Muscle layer of duodenum (tissue), 2 donors: Measurements from ENCODE around the gene FAT3.

Source experiments
- H3K27ac ChIP-seq: one replicate; pipeline ENCODE4 v1.7.0; 2013; ENCODE audit warnings: mild to moderate bottlenecking, low read length
- H3K27me3 ChIP-seq: one replicate; pipeline ENCODE4 v1.7.0; 2013; ENCODE audit warnings: low read depth, mild to moderate bottlenecking, control low read depth, low read length
- H3K36me3 ChIP-seq, 2 donors: one replicate each; pipeline ENCODE4 v1.7.0; 2013; ENCODE audit warnings: low read length in 2 of 2, control low read depth in 1 of 2, mild to moderate bottlenecking in 1 of 2; ENCODE audit not compliant: insufficient read depth in 2 of 2, control insufficient read depth in 1 of 2
- H3K4me1 ChIP-seq, 2 donors: one replicate each; pipeline ENCODE4 v1.7.0; 2013; ENCODE audit warnings: low read length in 2 of 2, mild to moderate bottlenecking in 2 of 2, control low read depth in 1 of 2, moderate library complexity in 1 of 2; ENCODE audit not compliant: insufficient read depth in 2 of 2, control insufficient read depth in 1 of 2
- H3K4me3 ChIP-seq, 2 donors: one replicate each; pipeline ENCODE4 v1.7.0; 2013; ENCODE audit warnings: low read length in 2 of 2, low read depth in 1 of 2, mild to moderate bottlenecking in 1 of 2
- H3K9me3 ChIP-seq, 2 donors: one replicate each; pipeline ENCODE4 v1.7.0; 2013; ENCODE audit warnings: low read length in 2 of 2, control low read depth in 1 of 2, mild to moderate bottlenecking in 1 of 2; ENCODE audit not compliant: control insufficient read depth in 1 of 2
- donor health status: healthy.

Gene FAT3

DNA sequence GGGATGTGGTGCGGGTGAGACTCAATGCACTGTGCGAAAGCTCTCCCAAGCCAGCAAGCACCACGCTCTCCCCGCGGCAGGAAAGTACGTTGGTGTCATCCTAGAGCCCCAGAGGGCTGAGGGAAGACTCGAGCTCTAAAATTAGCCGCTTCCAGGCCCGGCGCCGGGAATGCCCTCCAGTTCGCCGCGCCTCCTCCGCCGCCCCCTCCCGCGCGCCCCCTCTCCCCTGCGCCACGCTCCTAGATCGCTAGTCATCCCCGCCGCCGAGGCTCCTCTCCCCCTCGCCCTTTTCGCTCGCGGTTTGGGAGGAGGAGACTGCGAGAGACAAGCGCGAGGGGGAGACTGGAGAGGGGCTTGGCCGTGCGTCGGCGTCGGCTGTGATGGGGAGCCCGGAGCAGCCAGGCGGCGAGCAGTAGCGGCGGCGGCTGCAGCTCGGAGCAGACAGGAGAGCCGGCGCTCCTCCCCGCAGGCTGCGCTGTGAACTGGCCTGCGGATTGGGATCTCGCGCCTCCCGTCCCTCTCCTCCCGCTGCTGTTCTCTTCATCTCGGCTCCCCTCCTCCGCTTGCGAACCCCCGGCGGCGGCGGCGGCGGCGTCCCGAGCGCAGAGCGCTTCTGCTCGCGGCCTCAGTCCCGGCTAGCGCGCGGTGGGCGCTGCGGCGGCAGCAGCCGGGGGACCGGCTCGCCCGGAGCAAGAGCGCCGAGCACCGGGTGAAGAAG lies at the start of gene FAT3:
TSS of gene FAT3 (plus strand) at position 412 of the 718 bp plus-strand sequence. CDS start 127,295 bp downstream, outside the sequence.
- H3K4me3 ChIP-seq: peak within 1 kb of the TSS; percentile 21 to 72
- no peaks in the 10 kb centered on the region for H3K9me3 ChIP-seq
- H3K4me1 ChIP-seq: peaks cover 0 to 38% of the 10 kb centered on the region in 2 donors
- peaks cover 38% of the 10 kb centered on the region for H3K27me3 ChIP-seq
- no peak within 1 kb of the TSS for H3K27ac ChIP-seq
- no peaks in the 10 kb centered on the region for H3K36me3 ChIP-seq

DNA sequence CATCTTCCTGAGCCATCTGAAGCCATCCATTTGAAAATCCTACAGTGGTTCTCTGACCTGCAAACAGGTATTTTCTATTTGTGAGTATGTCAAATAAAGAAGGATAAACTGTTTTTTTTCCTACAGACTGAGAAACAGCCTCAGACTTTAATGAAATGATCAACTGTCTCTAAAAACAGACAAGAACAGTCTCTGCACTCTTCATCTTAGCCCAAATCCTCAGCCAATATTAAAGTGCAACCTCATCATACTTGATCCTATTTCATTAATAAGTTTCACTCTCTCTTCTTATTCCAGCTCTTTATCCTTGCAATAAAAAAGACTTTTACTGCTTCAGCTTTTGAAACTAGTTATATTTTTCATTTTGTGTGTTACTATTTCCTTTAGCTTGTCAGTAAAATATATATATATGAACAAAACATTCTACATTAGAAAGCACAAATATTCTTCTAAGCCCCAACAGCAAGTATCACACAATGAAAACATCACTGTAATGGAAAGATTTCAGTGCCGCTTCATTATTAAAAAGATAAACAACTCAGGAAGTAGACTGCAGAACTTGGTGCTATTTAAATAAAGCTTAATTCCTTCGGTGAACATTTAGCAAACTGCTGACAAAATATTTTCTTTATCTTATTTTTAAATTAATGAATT lies 45.5 kb upstream of the FAT3 start:
- Histone ChIP-seq H3K27ac (no peak overlapping the region), H3K4me1 (no peaks in the 10 kb centered on the region), H3K27me3 (no peaks in the 10 kb centered on the region), H3K9me3 (no peaks in the 10 kb centered on the region), H3K4me3 (no peak overlapping the region), H3K36me3 (no peaks in the 10 kb centered on the region)

DNA sequence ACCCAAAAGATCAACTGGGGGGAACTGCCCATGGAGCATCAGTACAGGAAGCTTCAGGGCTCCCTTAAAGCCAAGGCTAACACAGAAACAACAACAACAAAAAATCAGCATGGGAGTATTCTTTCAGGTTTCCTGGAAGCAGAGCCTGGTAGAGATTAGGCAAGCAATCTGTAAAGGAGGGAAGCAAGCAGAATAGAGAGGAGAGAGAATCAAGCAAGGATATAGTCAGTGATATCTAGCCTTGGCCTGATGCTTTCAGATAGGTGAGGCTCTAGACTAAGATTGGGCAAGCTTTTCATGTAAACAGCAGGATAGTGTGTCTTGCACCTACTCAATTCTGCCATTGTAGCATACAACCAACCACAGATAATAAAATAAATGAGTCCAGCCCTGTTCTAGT lies 44.4 kb upstream of the FAT3 start:
- Histone ChIP-seq H3K36me3 (no peaks in the 10 kb centered on the region), H3K27me3 (no peaks in the 10 kb centered on the region), H3K4me3 (no peak overlapping the region), H3K27ac (no peak overlapping the region), H3K4me1 (no peaks in the 10 kb centered on the region), H3K9me3 (no peaks in the 10 kb centered on the region)

DNA sequence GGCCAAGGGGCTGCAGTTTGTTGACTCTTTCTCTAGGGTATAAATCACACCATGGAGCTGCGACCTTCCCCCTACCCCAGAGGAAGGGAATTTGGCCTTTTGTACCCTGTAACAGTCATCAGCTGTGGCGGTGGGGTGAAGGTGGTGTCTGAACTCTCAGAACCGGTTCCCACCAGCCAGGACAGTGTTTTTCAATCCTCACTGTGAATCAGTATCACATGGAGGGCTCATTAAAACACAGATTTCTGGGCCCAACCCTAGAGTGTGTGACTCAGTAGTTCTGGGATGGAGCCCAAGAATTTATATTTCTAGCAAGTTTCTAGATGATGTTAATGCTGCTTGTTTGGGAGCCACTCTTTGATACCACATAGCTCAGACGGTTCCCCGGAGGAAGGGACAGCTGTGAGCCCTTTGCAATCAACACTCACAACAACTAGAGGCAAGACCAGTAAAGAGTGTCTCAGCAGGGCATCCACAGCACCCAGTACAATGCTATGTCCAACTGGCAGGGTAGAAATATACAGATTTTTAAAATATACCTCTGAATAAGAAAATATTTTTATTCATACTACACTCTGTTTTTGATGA lies 43.9 kb upstream of the FAT3 start:
- H3K27ac ChIP-seq: no peak overlapping the region
- no peaks in the 10 kb centered on the region for H3K9me3 ChIP-seq
- no peaks in the 10 kb centered on the region for H3K36me3 ChIP-seq
- no peaks in the 10 kb centered on the region for H3K27me3 ChIP-seq
- no peak overlapping the region for H3K4me3 ChIP-seq
- H3K4me1 ChIP-seq: no peaks in the 10 kb centered on the region

DNA sequence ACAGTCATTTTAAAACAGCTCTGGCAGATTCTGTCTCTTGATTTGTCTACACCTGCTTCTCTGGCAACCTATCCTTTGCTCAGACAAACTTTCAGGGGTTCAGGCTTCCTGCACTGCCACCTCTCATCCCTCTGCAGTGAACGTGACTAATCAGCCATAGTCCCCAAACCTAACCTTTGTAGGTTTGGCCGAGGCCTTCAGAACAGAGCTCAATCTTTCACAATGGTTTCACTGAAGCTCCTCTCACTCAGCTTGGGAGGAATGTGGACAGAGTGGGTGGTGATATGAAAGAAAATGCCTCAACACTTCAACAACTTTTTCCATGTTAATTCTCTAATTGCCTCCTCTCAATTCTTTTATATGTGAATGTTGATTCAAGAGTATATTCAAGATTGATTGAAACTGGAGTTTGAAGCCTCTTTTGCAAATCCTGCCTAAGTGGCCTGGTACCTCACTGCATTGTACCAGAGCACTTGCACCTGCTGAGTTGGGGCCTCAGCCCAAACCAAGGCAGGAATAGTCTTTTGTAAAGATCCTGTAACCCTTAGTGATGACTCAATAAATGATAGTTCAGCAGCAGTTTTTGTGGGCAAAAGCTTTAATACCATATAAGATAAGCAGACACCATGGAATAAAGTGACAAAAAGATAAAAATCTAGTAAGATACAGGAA lies 33.9 kb upstream of the FAT3 start:
- H3K4me3 ChIP-seq: no peak overlapping the region
- H3K36me3 ChIP-seq: no peaks in the 10 kb centered on the region
- H3K27me3 ChIP-seq: no peaks in the 10 kb centered on the region
- H3K4me1 ChIP-seq: no peaks in the 10 kb centered on the region
- no peaks in the 10 kb centered on the region for H3K9me3 ChIP-seq
- no peak overlapping the region for H3K27ac ChIP-seq

DNA sequence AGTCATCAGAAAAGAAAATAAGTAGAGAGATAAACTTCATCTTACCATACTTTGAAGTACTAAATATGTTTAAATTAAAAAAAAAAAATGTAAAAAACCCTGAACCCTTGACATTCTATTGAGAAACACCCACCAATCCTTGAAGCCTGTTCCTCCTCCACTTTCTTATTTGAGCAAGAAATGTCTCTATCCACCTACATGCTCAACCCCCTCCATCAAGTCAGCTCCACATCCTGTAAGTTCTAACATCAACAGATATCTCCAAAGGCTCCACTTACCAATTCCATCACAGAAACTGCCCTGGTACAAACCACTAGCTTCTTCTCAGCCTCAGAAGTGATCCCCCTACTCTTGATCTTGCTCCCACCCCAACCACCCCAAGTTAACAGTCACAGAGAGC lies 32.5 kb upstream of the FAT3 start:
- Histone ChIP-seq H3K9me3 (no peaks in the 10 kb centered on the region), H3K27me3 (no peaks in the 10 kb centered on the region), H3K36me3 (no peaks in the 10 kb centered on the region), H3K27ac (no peak overlapping the region), H3K4me3 (no peak overlapping the region), H3K4me1 (no peaks in the 10 kb centered on the region)

DNA sequence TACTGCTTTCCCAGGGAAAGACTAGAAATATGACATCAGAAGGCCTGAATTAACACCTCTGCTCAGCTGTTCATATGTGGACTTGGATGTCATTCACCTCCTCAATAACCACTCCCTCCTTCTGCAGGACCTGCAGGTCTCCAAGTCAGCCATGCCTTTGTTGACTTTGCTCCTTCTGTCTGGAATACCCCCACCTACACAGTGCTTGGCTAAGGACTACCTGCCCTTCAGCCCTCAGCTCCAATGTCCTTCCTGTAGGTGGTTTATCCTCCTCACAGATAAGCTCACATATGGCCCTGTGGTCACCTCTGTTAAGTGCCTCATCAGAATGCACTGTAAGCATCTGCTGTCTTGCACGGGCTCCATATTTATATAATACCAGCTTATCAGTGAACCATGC lies 26.4 kb upstream of the FAT3 start:
- H3K27ac ChIP-seq: no peak overlapping the region

DNA sequence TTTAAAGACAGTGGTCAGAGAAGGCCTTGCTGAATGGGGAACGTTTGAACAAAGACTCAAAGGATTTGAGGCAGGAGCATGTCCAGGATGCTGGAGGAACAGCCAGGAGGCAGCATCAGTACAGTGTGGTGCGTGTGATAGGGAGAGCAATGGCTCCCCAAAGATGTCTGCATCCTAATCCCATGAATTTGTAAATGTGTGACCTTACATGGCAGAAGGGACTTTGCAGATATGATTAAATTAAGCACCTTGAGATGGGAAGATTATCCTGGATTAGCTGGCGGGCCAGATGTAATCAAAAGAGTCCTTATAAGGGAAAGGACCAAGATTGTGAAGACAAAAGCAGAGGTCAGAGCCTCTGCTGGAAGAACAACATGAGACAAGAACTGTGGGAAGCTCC lies 24.6 kb upstream of the FAT3 start:
- Histone ChIP-seq H3K27ac (no peak overlapping the region), H3K4me3 (no peak overlapping the region), H3K27me3 (no peaks in the 10 kb centered on the region), H3K9me3 (no peaks in the 10 kb centered on the region), H3K36me3 (no peaks in the 10 kb centered on the region), H3K4me1 (no peaks in the 10 kb centered on the region)

More for the DNA sequence above, 26.4 kb upstream of the FAT3 start:
- H3K27me3 ChIP-seq: no peaks in the 10 kb centered on the region
- H3K4me3 ChIP-seq: no peak overlapping the region
- H3K36me3 ChIP-seq: no peaks in the 10 kb centered on the region
- no peaks in the 10 kb centered on the region for H3K9me3 ChIP-seq
- no peaks in the 10 kb centered on the region for H3K4me1 ChIP-seq

DNA sequence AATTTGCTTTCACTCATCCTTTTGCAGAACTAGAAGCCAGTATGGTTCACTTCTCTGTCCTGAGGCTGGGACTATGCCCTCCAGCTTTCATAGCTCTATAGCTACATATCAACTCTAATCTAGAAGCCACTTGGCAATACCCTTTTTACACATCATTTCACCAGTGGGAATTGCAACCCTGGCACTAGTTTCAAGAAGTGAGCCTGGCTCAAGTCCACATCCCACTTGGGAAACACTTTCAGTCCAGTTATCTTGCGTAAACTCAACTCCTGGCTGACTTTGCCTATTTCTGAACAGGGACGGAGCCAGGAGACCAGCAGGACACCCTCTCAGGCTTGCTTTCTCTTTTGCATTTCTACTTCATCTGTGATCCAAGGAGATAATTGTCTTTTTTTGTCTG lies 19.9 kb upstream of the FAT3 start:
- H3K27ac ChIP-seq: no peak overlapping the region
- H3K4me1 ChIP-seq: no peaks in the 10 kb centered on the region
- no peaks in the 10 kb centered on the region for H3K27me3 ChIP-seq
- H3K4me3 ChIP-seq: no peak overlapping the region
- no peaks in the 10 kb centered on the region for H3K9me3 ChIP-seq
- no peaks in the 10 kb centered on the region for H3K36me3 ChIP-seq

DNA sequence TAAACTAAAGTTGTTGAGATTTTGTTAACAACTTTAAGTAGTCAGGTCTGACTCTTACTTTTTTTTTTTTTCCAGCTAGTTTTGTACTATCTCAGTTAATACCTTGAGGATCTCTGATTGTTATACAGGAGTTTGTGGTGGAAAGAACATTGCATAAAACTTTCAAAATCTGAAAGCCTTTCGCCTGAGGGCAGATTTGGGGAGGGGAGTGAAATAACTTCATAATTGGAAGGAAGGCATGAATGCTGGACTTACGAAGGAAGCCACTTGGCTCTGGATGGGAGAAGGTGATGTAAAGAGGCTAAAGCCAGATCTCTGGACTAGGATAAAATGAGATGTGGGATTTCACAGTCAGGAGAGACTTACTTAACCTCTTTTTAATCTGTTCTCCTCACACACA lies 18.2 kb upstream of the FAT3 start:
- H3K27ac ChIP-seq: no peak overlapping the region
- no peaks in the 10 kb centered on the region for H3K4me1 ChIP-seq
- H3K9me3 ChIP-seq: no peaks in the 10 kb centered on the region
- H3K27me3 ChIP-seq: no peaks in the 10 kb centered on the region
- H3K4me3 ChIP-seq: no peak overlapping the region
- H3K36me3 ChIP-seq: no peaks in the 10 kb centered on the region

DNA sequence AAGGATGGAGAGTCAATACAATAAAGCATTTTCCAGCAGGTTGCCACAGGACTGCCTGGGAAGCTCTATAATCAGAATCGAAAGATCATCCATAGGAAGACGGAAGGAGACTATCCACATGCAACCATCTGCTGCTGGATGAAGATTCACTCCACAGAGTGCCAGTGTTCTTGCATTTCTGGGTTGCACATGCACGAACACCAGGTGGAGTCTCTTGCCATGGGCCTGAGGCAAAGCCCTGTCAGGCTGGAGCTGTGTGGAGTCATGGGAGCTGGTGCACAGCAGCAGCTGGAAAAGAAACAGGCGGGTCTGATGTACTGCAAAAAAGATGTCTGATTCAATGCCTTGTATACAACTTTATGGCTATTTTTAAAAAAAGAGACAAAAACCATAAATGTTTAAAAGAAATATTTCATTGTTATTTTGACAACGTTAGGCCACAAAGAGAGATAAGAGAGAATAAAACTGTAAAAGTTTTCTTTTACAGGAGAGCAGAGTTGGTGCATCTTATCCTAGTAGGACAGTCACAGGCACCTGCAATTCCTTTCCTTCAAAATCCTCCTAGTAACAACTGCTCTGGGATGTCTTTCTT lies 12.9 kb upstream of the FAT3 start:
- Histone ChIP-seq H3K9me3 (no peaks in the 10 kb centered on the region), H3K36me3 (no peaks in the 10 kb centered on the region), H3K27ac (no peak overlapping the region), H3K4me1 (no peaks in the 10 kb centered on the region), H3K4me3 (no peak overlapping the region), H3K27me3 (no peaks in the 10 kb centered on the region)
